MCF 10A (cell line): ENCODE results near the gene NEURL1B. TPM values are rescaled to one million over a fixed set of nuclear protein-coding genes. Genes with fewer than 3 reads are reported as not detected.

ENCODE experiments used
- BruUV-seq: library from RNA; stranded (reverse); fragments of 400-500 nt; replicated peaks from 2 replicates; lab custom pipeline; 2021; lab: Mats Ljungman, UMichigan
- CTCF ChIA-PET: fragments of 300-600 bp; sonication (Branson Sonifier 250); formaldehyde crosslinking; extraction: SDS; loops from one replicate; lab custom pipeline; 2021; ENCODE audit warnings: antibody characterized with exemption, inconsistent platforms; lab: Yijun Ruan, JAX
- POLR2A ChIA-PET: fragments of 300-600, 350-650 bp; sonication (Branson Sonifier 250); formaldehyde crosslinking; extraction: SDS; loops from one replicate; lab custom pipeline; 2020; ENCODE audit warnings: antibody characterized with exemption, inconsistent platforms; lab: Yijun Ruan, JAX
- DNase-seq: peaks from one replicate; pipeline ENCODE4 v3.0.0-alpha.2; 2018; ENCODE audit not compliant: unreplicated experiment
- H3K27ac Mint-ChIP-seq: one replicate; pipeline ENCODE4 v1.8.0; 2022; ENCODE audit warnings: mild to moderate bottlenecking, low read depth, mixed read lengths; ENCODE audit not compliant: unreplicated experiment
- H3K27me3 Mint-ChIP-seq: one replicate; pipeline ENCODE4 v1.8.0; 2022; ENCODE audit warnings: mixed read lengths; ENCODE audit not compliant: insufficient read depth, unreplicated experiment
- H3K36me3 Mint-ChIP-seq: one replicate; pipeline ENCODE4 v1.8.0; 2022; ENCODE audit warnings: mild to moderate bottlenecking, moderate library complexity, mixed read lengths; ENCODE audit not compliant: insufficient read depth, unreplicated experiment
- H3K4me1 Mint-ChIP-seq: one replicate; pipeline ENCODE4 v1.8.0; 2022; ENCODE audit warnings: mixed read lengths; ENCODE audit not compliant: insufficient read depth, unreplicated experiment
- H3K4me3 Mint-ChIP-seq: one replicate; pipeline ENCODE4 v1.8.0; 2022; ENCODE audit warnings: mild to moderate bottlenecking, moderate library complexity, mixed read lengths; ENCODE audit not compliant: unreplicated experiment
- H3K9me3 Mint-ChIP-seq: one replicate; pipeline ENCODE4 v1.8.0; 2022; ENCODE audit warnings: mixed read lengths; ENCODE audit not compliant: unreplicated experiment
- intact Hi-C: fragments of 100-400 bp; cut with micrococcal nuclease; formaldehyde crosslinking; loops from 2 replicates; pipeline ENCODE4 v1.14.1; 2022
- total RNA-seq: library from RNA; stranded (reverse); gene quantifications from 2 replicates; pipeline ENCODE4 v1.2.3, GENCODE V29; 2022
- TF ChIP-seq, protein P1 (sequence below): fragments of 200-600 bp; IDR thresholded peaks from one replicate; pipeline ENCODE4 v1.8.0; 2022; ENCODE audit warnings: antibody characterized with exemption, mild to moderate bottlenecking; ENCODE audit not compliant: unreplicated experiment

Gene NEURL1B
- total RNA-seq, 1 experiment from 2014 or later = 7.6 TPM

DNA sequence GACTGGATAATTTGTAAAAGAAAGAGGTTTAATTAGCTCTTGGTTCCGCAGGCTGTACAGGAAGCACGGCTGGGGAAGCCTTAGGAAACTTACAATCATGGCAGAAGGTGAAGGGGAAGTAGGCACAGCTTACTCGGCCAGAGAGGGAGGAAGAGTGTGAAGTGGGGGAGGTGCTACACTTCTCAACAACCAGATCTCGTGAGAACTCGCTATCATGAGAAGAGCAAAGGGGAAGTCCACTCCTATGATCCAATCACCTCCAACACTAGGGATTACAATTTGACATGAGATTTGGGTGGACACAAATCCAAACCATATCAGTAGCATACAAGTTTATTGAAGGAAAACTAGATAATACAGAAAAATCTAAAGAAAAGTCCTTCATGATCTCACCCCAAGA, 39.9 kb downstream of the NEURL1B start:
- no peak overlapping the region for H3K4me3 Mint-ChIP-seq
- TF ChIP-seq, protein P1, sequence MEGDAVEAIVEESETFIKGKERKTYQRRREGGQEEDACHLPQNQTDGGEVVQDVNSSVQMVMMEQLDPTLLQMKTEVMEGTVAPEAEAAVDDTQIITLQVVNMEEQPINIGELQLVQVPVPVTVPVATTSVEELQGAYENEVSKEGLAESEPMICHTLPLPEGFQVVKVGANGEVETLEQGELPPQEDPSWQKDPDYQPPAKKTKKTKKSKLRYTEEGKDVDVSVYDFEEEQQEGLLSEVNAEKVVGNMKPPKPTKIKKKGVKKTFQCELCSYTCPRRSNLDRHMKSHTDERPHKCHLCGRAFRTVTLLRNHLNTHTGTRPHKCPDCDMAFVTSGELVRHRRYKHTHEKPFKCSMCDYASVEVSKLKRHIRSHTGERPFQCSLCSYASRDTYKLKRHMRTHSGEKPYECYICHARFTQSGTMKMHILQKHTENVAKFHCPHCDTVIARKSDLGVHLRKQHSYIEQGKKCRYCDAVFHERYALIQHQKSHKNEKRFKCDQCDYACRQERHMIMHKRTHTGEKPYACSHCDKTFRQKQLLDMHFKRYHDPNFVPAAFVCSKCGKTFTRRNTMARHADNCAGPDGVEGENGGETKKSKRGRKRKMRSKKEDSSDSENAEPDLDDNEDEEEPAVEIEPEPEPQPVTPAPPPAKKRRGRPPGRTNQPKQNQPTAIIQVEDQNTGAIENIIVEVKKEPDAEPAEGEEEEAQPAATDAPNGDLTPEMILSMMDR = no peak
- no peaks in the 10 kb centered on the region for H3K27me3 Mint-ChIP-seq
- H3K4me1 Mint-ChIP-seq = no peaks in the 10 kb centered on the region
- no peak overlapping the region for H3K27ac Mint-ChIP-seq
- no peak for DNase-seq
- BruUV-seq = no TSS peak
- H3K36me3 Mint-ChIP-seq = no peaks in the 10 kb centered on the region
- ChIA-PET CTCF (interaction anchor here (0.6 to 3.3 kb wide), 4 partner anchors 11 to 72 kb away, joined by 3 to 15 read pairs (median 7); no protein-coding TSS in a partner anchor), POLR2A (no interaction called here)
- intact Hi-C loops = no loop called here
- H3K9me3 Mint-ChIP-seq = no peaks in the 10 kb centered on the region

DNA sequence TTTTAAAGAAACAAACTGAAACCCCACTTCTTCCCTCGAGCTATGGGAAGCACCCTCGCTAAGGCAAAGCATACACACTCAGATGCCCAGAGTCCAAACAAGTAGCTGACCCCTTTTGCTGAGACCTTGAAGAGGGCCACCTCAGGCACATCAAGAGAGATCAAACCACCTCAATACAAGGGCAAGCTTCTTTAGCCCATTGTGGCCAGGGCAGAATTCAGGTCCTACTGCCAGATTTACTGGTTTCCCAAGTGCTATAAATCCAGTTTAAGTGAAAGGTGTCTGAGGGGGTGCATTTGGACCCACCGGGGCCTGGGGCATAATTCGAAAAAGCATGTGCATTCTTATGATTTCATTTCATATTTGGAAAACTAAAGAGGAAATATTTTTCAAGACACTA, 40.4 kb downstream of the NEURL1B start:
- H3K9me3 Mint-ChIP-seq = no peaks in the 10 kb centered on the region
- no peak overlapping the region for H3K4me3 Mint-ChIP-seq
- no peak for DNase-seq
- no peaks in the 10 kb centered on the region for H3K4me1 Mint-ChIP-seq
- BruUV-seq = no TSS peak
- ChIA-PET CTCF (interaction anchor here (1.6 to 1.7 kb wide), 2 partner anchors 12 to 15 kb away, joined by 4 to 10 read pairs; no protein-coding TSS in a partner anchor), POLR2A (no interaction called here)
- intact Hi-C loops = no loop called here
- TF ChIP-seq, protein P1 = no peak
- H3K27ac Mint-ChIP-seq = no peak overlapping the region
- H3K36me3 Mint-ChIP-seq = no peaks in the 10 kb centered on the region
- no peaks in the 10 kb centered on the region for H3K27me3 Mint-ChIP-seq

DNA sequence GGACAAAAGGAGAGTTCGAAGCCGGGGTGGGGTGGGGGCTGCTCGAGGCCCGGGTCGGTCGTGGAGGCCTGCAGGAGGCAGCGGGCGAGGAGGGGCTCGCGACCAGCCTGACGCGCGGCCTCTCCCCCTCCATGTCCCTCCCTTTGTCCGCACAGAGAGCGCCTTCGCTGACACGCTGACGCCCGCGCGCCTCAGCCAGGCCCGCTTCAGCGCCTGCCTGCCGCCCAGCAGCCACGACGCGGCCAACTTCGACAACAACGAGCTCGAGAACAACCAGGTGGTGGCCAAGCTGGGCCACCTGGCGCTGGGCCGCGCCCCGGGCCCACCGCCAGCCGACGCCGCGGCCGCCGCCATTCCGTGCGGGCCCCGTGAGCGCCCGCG, 42.2 kb downstream of the NEURL1B start:
- no peak for DNase-seq
- no peak overlapping the region for H3K4me3 Mint-ChIP-seq
- H3K36me3 Mint-ChIP-seq = no peaks in the 10 kb centered on the region
- H3K27me3 Mint-ChIP-seq = no peaks in the 10 kb centered on the region
- CTCF ChIA-PET = no interaction called here
- TF ChIP-seq, protein P1 = no peak
- no peak overlapping the region for H3K27ac Mint-ChIP-seq
- POLR2A ChIA-PET = interaction anchor here (0.6 to 1.1 kb wide), 2 partner anchors 10 to 201 kb away, joined by 3 read pairs; no protein-coding TSS in a partner anchor
- intact Hi-C loops = no loop called here
- no peaks in the 10 kb centered on the region for H3K4me1 Mint-ChIP-seq
- H3K9me3 Mint-ChIP-seq = no peaks in the 10 kb centered on the region
- BruUV-seq = no TSS peak

- TF ChIP-seq, protein P1 = no peak
- Mint-ChIP-seq H3K4me3 (no peak overlapping the region), H3K4me1 (no peaks in the 10 kb centered on the region), H3K27me3 (no peaks in the 10 kb centered on the region), H3K36me3 (no peaks in the 10 kb centered on the region), H3K9me3 (no peaks in the 10 kb centered on the region), H3K27ac (no peak overlapping the region)
- POLR2A ChIA-PET = interaction anchor here (1.1 kb wide), 1 partner anchor 202 kb away, joined by 3 read pairs; no protein-coding TSS in a partner anchor
- no TSS peak for BruUV-seq
- CTCF ChIA-PET = interaction anchor here (0.6 to 2.0 kb wide), 4 partner anchors 10 to 333 kb away, joined by 3 to 23 read pairs (median 3); no protein-coding TSS in a partner anchor
- no peak for DNase-seq
- intact Hi-C loops = no loop called here
Observed at GRCh38 chr5:172683645-172684471, 42.8 kb downstream of the NEURL1B start.
